ENCODE results near the gene PSKH1.

The PSKH1 gene
- 11.9 to 38.6 (median 16.4) reads per million in 9 experiments for total RNA-seq

GRCh38 chr16:67892899-67893742 is at the start of gene PSKH1:
Gene PSKH1, plus strand, starts transcription at chr16:67893254. Its CDS starts 15,496 bp downstream, at chr16:67908750.
- H3K27me3 Mint-ChIP-seq: no peaks in the 10 kb centered on the region
- no peaks in the 10 kb centered on the region for H3K9me3 Mint-ChIP-seq
- peak within 1 kb of the TSS; percentile 95 to 97 for H3K27ac Mint-ChIP-seq
- peaks cover 18 to 22% of the 10 kb centered on the region in 2 donors for H3K4me1 Mint-ChIP-seq (ENCODE audit: low read depth in 2 of 2)
- H3K36me3 Mint-ChIP-seq (ENCODE audit: insufficient read depth): peaks cover 8% of the 10 kb centered on the region
- ATAC-seq (replicated peaks) (peak; percentile 98), DNase-seq (peak; percentile 82 to 87 (median 87))
- H3K4me3 Mint-ChIP-seq: peak within 1 kb of the TSS; percentile 94 to 95

- Mint-ChIP-seq H3K4me3 (peak overlapping the region; percentile 92 to 96), H3K27ac (peak overlapping the region; percentile 93 to 95), H3K27me3 (no peaks in the 10 kb centered on the region), H3K4me1 (ENCODE audit: low read depth in 2 of 2) (peaks cover 38 to 39% of the 10 kb centered on the region in 2 donors), H3K36me3 (ENCODE audit: insufficient read depth) (peaks cover 27% of the 10 kb centered on the region), H3K9me3 (no peaks in the 10 kb centered on the region)
- ATAC-seq (replicated peaks) (no peak), DNase-seq (no peak)
These were observed 49.7 kb upstream of the PSKH1 start for GRCh38 chr16:67843343-67843765.

- Mint-ChIP-seq H3K4me3 (peak overlapping the region; percentile 85 to 92), H3K27ac (no peak overlapping the region)
- no peak for ATAC-seq (replicated peaks)
These were observed 48.6 kb upstream of the PSKH1 start for GRCh38 chr16:67844497-67844896.

GRCh38 chr16:67845291-67846062 is 47.6 kb upstream of the PSKH1 start:
- no peak for DNase-seq
- peaks cover 31% of the 10 kb centered on the region for H3K36me3 Mint-ChIP-seq (ENCODE audit: insufficient read depth)
- H3K4me1 Mint-ChIP-seq (ENCODE audit: low read depth in 2 of 2): peaks cover 41 to 45% of the 10 kb centered on the region in 2 donors
- ATAC-seq (replicated peaks): no peak
- peak overlapping the region; percentile 85 to 92 for H3K4me3 Mint-ChIP-seq
- no peaks in the 10 kb centered on the region for H3K9me3 Mint-ChIP-seq
- no peaks in the 10 kb centered on the region for H3K27me3 Mint-ChIP-seq
- peak overlapping the region; percentile 72 to 96 for H3K27ac Mint-ChIP-seq

More at GRCh38 chr16:67844497-67844896, 48.6 kb upstream of the PSKH1 start:
- Mint-ChIP-seq H3K4me1 (ENCODE audit: low read depth in 2 of 2) (peaks cover 38 to 39% of the 10 kb centered on the region in 2 donors), H3K9me3 (no peaks in the 10 kb centered on the region), H3K27me3 (no peaks in the 10 kb centered on the region), H3K36me3 (ENCODE audit: insufficient read depth) (peaks cover 27% of the 10 kb centered on the region)
- DNase-seq: no peak

- Mint-ChIP-seq H3K27me3 (no peaks in the 10 kb centered on the region), H3K9me3 (no peaks in the 10 kb centered on the region), H3K4me1 (ENCODE audit: low read depth in 2 of 2) (peaks cover 41 to 45% of the 10 kb centered on the region in 2 donors), H3K4me3 (peak overlapping the region; percentile 85 to 92), H3K27ac (peak overlapping the region; percentile 72 to 96), H3K36me3 (ENCODE audit: insufficient read depth) (peaks cover 31% of the 10 kb centered on the region)
- DNase-seq (no peak), ATAC-seq (replicated peaks) (no peak)
These were observed 47.1 kb upstream of the PSKH1 start for GRCh38 chr16:67846063-67846319.

GRCh38 chr16:67846320-67847063 is 46.6 kb upstream of the PSKH1 start, which contains the start of gene NUTF2:
Gene NUTF2, plus strand, starts transcription at chr16:67846933. Its CDS starts 18,198 bp downstream, at chr16:67865131.
- Mint-ChIP-seq H3K4me3 (peak within 1 kb of the TSS; percentile 85 to 92), H3K27me3 (no peaks in the 10 kb centered on the region), H3K4me1 (ENCODE audit: low read depth in 2 of 2) (peaks cover 39 to 43% of the 10 kb centered on the region in 2 donors), H3K27ac (peak within 1 kb of the TSS; percentile 72 to 96), H3K9me3 (no peaks in the 10 kb centered on the region), H3K36me3 (ENCODE audit: insufficient read depth) (peaks cover 31% of the 10 kb centered on the region)
- ATAC-seq (replicated peaks) (peak; percentile 67), DNase-seq (peak; percentile 95 to 97 (median 96))

- H3K27me3 Mint-ChIP-seq: no peaks in the 10 kb centered on the region
- peaks cover 36 to 38% of the 10 kb centered on the region in 2 donors for H3K4me1 Mint-ChIP-seq (ENCODE audit: low read depth in 2 of 2)
- peaks cover 27% of the 10 kb centered on the region for H3K36me3 Mint-ChIP-seq (ENCODE audit: insufficient read depth)
These were observed 45.8 kb upstream of the PSKH1 start, which contains the start of gene CENPT for GRCh38 chr16:67847064-67847861. Gene CENPT, minus strand, starts transcription at chr16:67847693. Its CDS starts 13,834 bp downstream, at chr16:67833859.

GRCh38 chr16:67848118-67848517 is 44.9 kb upstream of the PSKH1 start:
- Mint-ChIP-seq H3K4me1 (ENCODE audit: low read depth in 2 of 2) (peaks cover 29 to 32% of the 10 kb centered on the region in 2 donors), H3K36me3 (ENCODE audit: insufficient read depth) (peaks cover 20% of the 10 kb centered on the region), H3K27me3 (no peaks in the 10 kb centered on the region), H3K4me3 (peak overlapping the region; percentile 85 to 92), H3K27ac (peak overlapping the region in 1 of 2 donors; percentile 96), H3K9me3 (no peaks in the 10 kb centered on the region)
- DNase-seq (no peak), ATAC-seq (replicated peaks) (no peak)

More at GRCh38 chr16:67847064-67847861, 45.8 kb upstream of the PSKH1 start, which contains the start of gene CENPT:
- no peak for DNase-seq
- no peaks in the 10 kb centered on the region for H3K9me3 Mint-ChIP-seq
- peak; percentile 50 for ATAC-seq (replicated peaks)
- H3K27ac Mint-ChIP-seq: peak within 1 kb of the TSS in 1 of 2 donors; percentile 96
- H3K4me3 Mint-ChIP-seq: peak within 1 kb of the TSS; percentile 85 to 92

GRCh38 chr16:67853670-67854069 is 39.4 kb upstream of the PSKH1 start:
- Mint-ChIP-seq H3K36me3 (ENCODE audit: insufficient read depth) (peaks cover 17% of the 10 kb centered on the region), H3K27me3 (no peaks in the 10 kb centered on the region), H3K4me1 (ENCODE audit: low read depth in 2 of 2) (peaks cover 27 to 33% of the 10 kb centered on the region in 2 donors), H3K27ac (peak overlapping the region in 1 of 2 donors; percentile 81), H3K9me3 (no peaks in the 10 kb centered on the region), H3K4me3 (no peak overlapping the region)
- no peak for ATAC-seq (replicated peaks)
- no peak for DNase-seq

GRCh38 chr16:67855789-67856188 is 37.3 kb upstream of the PSKH1 start:
- H3K4me3 Mint-ChIP-seq: no peak overlapping the region
- H3K9me3 Mint-ChIP-seq: no peaks in the 10 kb centered on the region
- no peaks in the 10 kb centered on the region for H3K27me3 Mint-ChIP-seq
- no peak for DNase-seq
- H3K4me1 Mint-ChIP-seq (ENCODE audit: low read depth in 2 of 2): peaks cover 25 to 28% of the 10 kb centered on the region in 2 donors
- no peak for ATAC-seq (replicated peaks)
- H3K36me3 Mint-ChIP-seq (ENCODE audit: insufficient read depth): peaks cover 15% of the 10 kb centered on the region
- H3K27ac Mint-ChIP-seq: peak overlapping the region in 1 of 2 donors; percentile 94

GRCh38 chr16:67856927-67857546 is 36.0 kb upstream of the PSKH1 start:
- H3K36me3 Mint-ChIP-seq (ENCODE audit: insufficient read depth): peaks cover 17% of the 10 kb centered on the region
- H3K9me3 Mint-ChIP-seq: no peaks in the 10 kb centered on the region
- H3K27me3 Mint-ChIP-seq: no peaks in the 10 kb centered on the region
- peaks cover 28 to 32% of the 10 kb centered on the region in 2 donors for H3K4me1 Mint-ChIP-seq (ENCODE audit: low read depth in 2 of 2)
- ATAC-seq (replicated peaks) (no peak), DNase-seq (no peak)
- H3K27ac Mint-ChIP-seq: peak overlapping the region; percentile 88 to 94
- peak overlapping the region in 1 of 2 donors; percentile 21 for H3K4me3 Mint-ChIP-seq

All from effector memory CD8-positive, alpha-beta T cell (primary cell).